Activated CD4-positive, alpha-beta memory T cell treated with anti-CD3 and anti-CD28 coated beads for 36 hours (primary cell): ENCODE results near the gene SPINK1. TPM values are rescaled to one million over a fixed set of nuclear protein-coding genes. Genes with fewer than 3 reads are reported as not detected.
"Not testable (repeated sequence)": the region's sequence is repeated elsewhere in the genome, so short reads cannot be mapped to it uniquely, and the experiment has no call there.

Experiments
- CTCF ChIA-PET: fragments of 350-600 bp; sonication (Branson Sonifier 250); formaldehyde crosslinking; loops from one replicate; lab custom pipeline; 2021; ENCODE audit warnings: antibody characterized with exemption, inconsistent platforms; lab: Charles Lee
- POLR2A ChIA-PET: fragments of 350-600 bp; sonication (Branson Sonifier 250); formaldehyde crosslinking; loops from one replicate; lab custom pipeline; 2021; ENCODE audit warnings: antibody characterized with exemption; lab: Charles Lee
- DNase-seq: peaks from one replicate; pipeline ENCODE4 v3.0.0-alpha.2; 2020
- H3K27ac Mint-ChIP-seq: one replicate; pipeline ENCODE4 v1.8.0; 2021; ENCODE audit warnings: mixed read lengths
- H3K27me3 Mint-ChIP-seq: one replicate; pipeline ENCODE4 v1.8.0; 2021; ENCODE audit warnings: mixed read lengths
- H3K36me3 Mint-ChIP-seq: one replicate; pipeline ENCODE4 v1.8.0; 2021; ENCODE audit warnings: mixed read lengths
- H3K4me1 Mint-ChIP-seq: one replicate; pipeline ENCODE4 v1.8.0; 2021; ENCODE audit warnings: low read depth, mixed read lengths
- H3K4me3 Mint-ChIP-seq: one replicate; pipeline ENCODE4 v1.8.0; 2021; ENCODE audit warnings: mild to moderate bottlenecking, mixed read lengths
- H3K9me3 Mint-ChIP-seq: one replicate; pipeline ENCODE4 v1.8.0; 2021; ENCODE audit warnings: mixed read lengths
- intact Hi-C: fragments of 100-400 bp; cut with micrococcal nuclease; formaldehyde crosslinking; loops from one replicate; pipeline ENCODE4 v1.15.1; 2023
- total RNA-seq, 2 experiments: library from RNA; stranded (reverse); gene quantifications; one replicate each; pipeline ENCODE4 v1.2.3, GENCODE V29; 2021

Gene SPINK1, protein sequence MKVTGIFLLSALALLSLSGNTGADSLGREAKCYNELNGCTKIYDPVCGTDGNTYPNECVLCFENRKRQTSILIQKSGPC
- total RNA-seq: not detected

DNA sequence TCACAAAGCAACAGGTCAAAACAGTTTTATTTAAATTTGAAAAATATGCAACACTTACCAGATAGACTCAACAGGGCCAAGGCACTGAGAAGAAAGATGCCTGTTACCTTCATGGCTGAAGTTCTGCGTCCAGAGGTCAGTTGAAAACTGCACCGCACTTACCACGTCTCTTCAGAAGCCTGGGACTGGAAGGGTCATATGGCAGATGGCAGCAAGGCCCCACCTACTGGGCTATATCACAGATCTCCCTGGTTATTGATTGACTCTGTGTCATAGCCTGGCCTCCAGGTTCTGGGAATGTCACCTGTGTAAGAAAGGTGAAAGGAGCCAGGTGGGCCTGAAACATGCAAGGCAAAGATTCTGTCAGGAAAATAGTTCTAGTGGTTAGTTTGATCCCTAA, at the start of gene SPINK1:
Gene SPINK1 (minus strand): TSS at position 207 of the 400 bp plus-strand sequence. CDS start 94 bp downstream, at position 113.
- CTCF ChIA-PET: interaction anchor here (1.4 kb wide), 1 partner anchor 203 kb away, joined by 3 read pairs; no protein-coding TSS in a partner anchor
- intact Hi-C loops: no loop called here
- H3K27me3 Mint-ChIP-seq: peaks cover 6% of the 10 kb centered on the region

DNA sequence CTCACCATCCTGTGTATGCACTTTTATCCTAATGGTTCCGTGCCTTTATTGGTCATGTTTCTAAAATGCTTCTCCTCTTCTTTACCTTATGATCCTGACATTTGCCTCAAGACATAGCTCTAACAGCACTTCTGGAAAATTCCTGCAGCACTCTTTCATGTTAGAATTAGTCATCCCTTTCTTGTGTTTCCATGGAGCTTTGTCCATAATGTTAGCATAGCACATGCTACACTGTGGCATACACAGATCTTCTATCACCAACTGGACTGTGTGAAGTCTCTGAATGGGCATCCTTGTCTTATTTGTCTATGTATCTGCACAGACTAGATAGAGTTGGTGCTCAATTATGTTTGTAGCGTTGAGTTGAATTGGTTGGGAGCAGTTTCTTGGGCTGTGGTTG, 49.0 kb upstream of the SPINK1 start:
- ChIA-PET CTCF (no interaction called here), POLR2A (no interaction called here)
- DNase-seq: no peak
- H3K9me3 Mint-ChIP-seq: no peaks in the 10 kb centered on the region
- no peak overlapping the region for H3K27ac Mint-ChIP-seq
- no peaks in the 10 kb centered on the region for H3K36me3 Mint-ChIP-seq
- intact Hi-C loops: no loop called here
- H3K4me1 Mint-ChIP-seq: no peaks in the 10 kb centered on the region
- H3K27me3 Mint-ChIP-seq: no peaks in the 10 kb centered on the region
- H3K4me3 Mint-ChIP-seq: no peak overlapping the region

More for the DNA sequence above, at the start of gene SPINK1:
- H3K9me3 Mint-ChIP-seq: no peaks in the 10 kb centered on the region
- H3K27ac Mint-ChIP-seq: no peak within 1 kb of the TSS
- no peak for DNase-seq
- no peaks in the 10 kb centered on the region for H3K36me3 Mint-ChIP-seq
- H3K4me3 Mint-ChIP-seq: no peak within 1 kb of the TSS
- H3K4me1 Mint-ChIP-seq: no peaks in the 10 kb centered on the region
- POLR2A ChIA-PET: no interaction called here

DNA sequence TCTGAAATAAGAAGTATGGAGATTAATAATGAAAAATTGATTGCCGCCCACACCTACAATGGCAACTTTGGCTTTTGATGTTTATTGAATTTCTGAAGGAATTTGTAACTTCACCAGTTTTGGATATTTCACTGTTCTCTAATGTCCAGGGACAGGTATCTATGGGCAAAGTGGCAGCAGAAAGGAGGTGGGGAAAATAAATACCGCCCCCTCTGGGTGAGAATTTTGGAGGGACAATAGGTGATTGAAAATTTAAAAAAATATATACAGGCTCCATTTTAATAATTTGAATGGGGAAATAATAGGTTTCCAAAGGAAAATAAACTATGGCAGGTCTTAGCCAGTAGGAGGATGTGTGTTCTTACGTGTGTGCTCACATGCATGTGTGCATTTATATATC, 48.3 kb upstream of the SPINK1 start:
- H3K9me3 Mint-ChIP-seq: no peaks in the 10 kb centered on the region
- intact Hi-C loops: no loop called here

DNA sequence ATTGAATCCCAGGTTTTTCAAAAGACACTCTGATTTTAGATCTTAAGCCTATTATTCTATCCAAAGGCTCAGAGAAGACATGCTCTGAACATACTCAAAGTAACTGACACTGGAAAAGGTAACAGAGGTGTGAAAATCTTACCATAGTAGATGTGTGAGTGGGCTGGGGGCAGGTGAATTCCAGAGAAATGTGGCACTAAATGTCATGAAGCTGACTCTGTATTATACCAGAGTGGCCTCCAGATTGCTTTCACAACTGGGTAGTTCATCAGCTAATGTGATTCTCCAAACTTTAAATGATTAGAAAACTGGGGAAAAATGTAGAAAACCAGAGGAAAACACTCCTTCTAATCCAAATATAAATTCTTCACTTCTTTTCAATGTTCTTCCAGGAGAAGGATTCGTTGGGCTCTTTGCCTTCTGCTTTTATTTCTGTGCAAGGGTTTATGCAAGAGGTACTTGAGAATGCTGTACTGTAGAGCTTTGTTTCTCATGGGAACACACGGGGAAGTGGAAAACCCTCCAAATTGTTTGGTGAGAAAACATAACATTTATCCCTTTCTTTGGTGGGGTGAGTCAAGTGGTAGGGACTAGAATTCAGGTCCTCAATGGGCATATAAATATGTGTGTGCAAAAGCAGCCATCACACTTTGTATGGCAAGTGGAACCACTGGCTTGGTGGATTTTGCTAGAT, 46.7 kb upstream of the SPINK1 start, which contains the start of gene SCGB3A2:
Gene SCGB3A2 (plus strand): TSS at position 646 of the 694 bp plus-strand sequence. CDS start 93 bp downstream, outside the sequence.
- no peak for DNase-seq
- H3K27ac Mint-ChIP-seq: no peak within 1 kb of the TSS
- ChIA-PET POLR2A (no interaction called here), CTCF (interaction anchor here (1.1 kb wide), 1 partner anchor 12 kb away, joined by 3 read pairs; no protein-coding TSS in a partner anchor)
- H3K4me1 Mint-ChIP-seq: no peaks in the 10 kb centered on the region
- no peaks in the 10 kb centered on the region for H3K9me3 Mint-ChIP-seq
- no peak within 1 kb of the TSS for H3K4me3 Mint-ChIP-seq
- no peaks in the 10 kb centered on the region for H3K27me3 Mint-ChIP-seq
- intact Hi-C loops: no loop called here
- no peaks in the 10 kb centered on the region for H3K36me3 Mint-ChIP-seq

More for the DNA sequence above, 48.3 kb upstream of the SPINK1 start:
- Mint-ChIP-seq H3K4me1 (no peaks in the 10 kb centered on the region), H3K27me3 (no peaks in the 10 kb centered on the region), H3K4me3 (no peak overlapping the region), H3K27ac (no peak overlapping the region), H3K36me3 (no peaks in the 10 kb centered on the region)
- DNase-seq: no peak
- ChIA-PET POLR2A (no interaction called here), CTCF (no interaction called here)

DNA sequence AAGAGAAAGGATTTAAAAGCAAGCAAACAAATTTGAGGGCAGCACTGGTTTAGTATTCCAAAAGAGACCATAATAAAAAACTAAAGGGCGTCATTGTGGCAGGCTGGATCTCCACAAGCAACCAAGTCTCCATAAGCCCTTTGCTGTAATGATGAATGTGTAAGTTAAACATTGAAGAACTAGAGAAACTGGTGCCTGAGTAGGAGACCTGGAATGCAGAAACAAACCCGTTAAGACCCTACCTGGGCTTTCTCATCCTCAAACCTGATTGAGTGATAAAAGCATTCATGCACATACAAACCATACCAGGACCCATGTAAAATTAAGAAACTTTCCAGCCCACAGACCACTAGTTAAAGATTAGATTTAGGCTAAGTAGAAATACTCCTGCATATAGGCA, 45.2 kb upstream of the SPINK1 start:
- H3K4me1 Mint-ChIP-seq: no peaks in the 10 kb centered on the region
- H3K4me3 Mint-ChIP-seq: no peak overlapping the region
- no peaks in the 10 kb centered on the region for H3K36me3 Mint-ChIP-seq
- POLR2A ChIA-PET: no interaction called here
- H3K27ac Mint-ChIP-seq: no peak overlapping the region
- no peaks in the 10 kb centered on the region for H3K9me3 Mint-ChIP-seq
- DNase-seq: no peak
- CTCF ChIA-PET: interaction anchor here (0.7 kb wide), 1 partner anchor 19 kb away, joined by 3 read pairs; no protein-coding TSS in a partner anchor
- intact Hi-C loops: no loop called here
- no peaks in the 10 kb centered on the region for H3K27me3 Mint-ChIP-seq

DNA sequence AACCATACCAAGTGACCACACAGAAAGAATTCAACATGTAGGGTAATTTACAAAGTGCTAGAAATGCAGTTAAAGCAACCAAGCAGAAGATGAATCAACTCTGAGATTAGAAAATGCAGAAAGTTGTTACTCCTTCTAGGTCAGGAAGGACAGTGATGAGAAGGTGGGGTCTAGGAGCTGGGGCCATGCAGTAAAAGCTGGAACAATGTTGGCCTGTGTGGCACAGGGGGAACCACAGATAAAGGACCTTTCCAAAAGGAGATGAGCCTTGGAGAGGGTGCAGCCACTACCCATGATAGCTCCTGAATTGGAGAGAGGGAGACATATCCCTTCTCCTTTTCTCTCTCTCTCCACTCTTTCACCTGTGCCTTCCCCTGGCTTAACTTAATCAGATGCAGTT, 44.7 kb upstream of the SPINK1 start:
- ChIA-PET POLR2A (no interaction called here), CTCF (interaction anchor here (0.7 kb wide), 1 partner anchor 19 kb away, joined by 3 read pairs; no protein-coding TSS in a partner anchor)
- no peak overlapping the region for H3K27ac Mint-ChIP-seq
- no peak overlapping the region for H3K4me3 Mint-ChIP-seq
- H3K27me3 Mint-ChIP-seq: no peaks in the 10 kb centered on the region
- intact Hi-C loops: no loop called here
- H3K36me3 Mint-ChIP-seq: no peaks in the 10 kb centered on the region
- H3K9me3 Mint-ChIP-seq: no peaks in the 10 kb centered on the region
- no peak for DNase-seq
- H3K4me1 Mint-ChIP-seq: no peaks in the 10 kb centered on the region

DNA sequence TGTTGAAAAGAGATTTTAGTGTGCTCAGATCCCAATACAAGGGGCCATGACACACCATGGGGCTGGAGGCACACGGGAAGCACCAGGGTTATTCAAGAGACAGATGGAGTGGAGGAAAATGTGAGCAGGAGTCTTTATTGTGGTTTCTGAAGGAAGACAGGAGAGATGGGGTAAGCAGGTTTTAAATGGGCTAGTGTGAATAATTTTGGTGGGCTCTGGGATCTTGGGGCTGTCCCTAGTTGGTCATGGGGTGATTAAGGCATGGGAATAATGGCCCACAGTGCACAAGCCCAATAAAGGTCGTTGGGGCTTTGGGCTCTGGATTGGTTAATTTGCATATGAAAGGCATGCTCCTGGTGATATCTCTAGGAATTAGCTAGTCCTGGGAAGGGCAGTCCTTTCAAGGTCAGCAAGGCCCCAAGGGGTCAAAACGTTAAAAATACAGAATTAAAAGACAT, 43.5 kb upstream of the SPINK1 start:
- no peaks in the 10 kb centered on the region for H3K36me3 Mint-ChIP-seq
- H3K4me1 Mint-ChIP-seq: no peaks in the 10 kb centered on the region
- H3K27me3 Mint-ChIP-seq: no peaks in the 10 kb centered on the region
- ChIA-PET POLR2A (no interaction called here), CTCF (interaction anchor here (0.7 kb wide), 1 partner anchor 16 kb away, joined by 3 read pairs; no protein-coding TSS in a partner anchor)
- no peak overlapping the region for H3K4me3 Mint-ChIP-seq
- intact Hi-C loops: no loop called here
- H3K9me3 Mint-ChIP-seq: no peaks in the 10 kb centered on the region
- no peak for DNase-seq
- no peak overlapping the region for H3K27ac Mint-ChIP-seq

DNA sequence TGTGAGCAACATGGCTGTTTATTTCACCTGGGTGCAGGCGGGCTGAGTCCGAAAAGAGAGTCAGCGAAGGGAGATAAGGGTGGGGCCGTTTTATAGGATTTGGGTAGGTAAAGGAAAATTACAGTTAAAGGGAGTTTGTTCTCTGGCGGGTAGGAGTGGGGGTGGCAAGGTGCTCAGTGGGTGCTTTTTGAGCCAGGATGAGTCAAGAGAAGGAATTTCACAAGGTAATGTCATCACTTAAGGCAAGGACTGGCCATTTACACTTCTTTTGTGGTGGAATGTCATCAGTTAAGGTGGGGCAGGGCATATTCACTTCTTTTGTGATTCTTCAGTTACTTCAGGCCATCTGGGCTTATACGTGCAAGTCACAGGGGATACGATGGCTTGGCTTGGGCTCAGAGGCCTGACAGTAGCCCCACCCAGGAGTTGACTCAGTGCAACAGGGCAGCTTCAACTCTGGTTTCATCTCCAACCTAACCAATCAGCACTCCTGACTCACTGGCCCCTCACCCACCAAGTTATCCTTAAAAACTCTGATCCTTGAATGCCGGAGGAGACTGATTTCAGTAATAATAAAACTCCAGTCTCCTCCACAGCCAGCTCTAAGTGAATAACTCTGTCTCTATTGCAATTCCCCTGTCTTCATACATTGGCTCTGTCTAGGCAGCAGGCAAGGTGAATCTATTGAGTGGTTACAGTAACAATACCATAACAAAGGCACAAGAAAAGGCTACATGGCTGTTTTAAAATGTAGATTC, 42.8 kb upstream of the SPINK1 start:
- H3K36me3 Mint-ChIP-seq, H3K27me3 Mint-ChIP-seq, DNase-seq, H3K4me1 Mint-ChIP-seq, H3K27ac Mint-ChIP-seq, POLR2A ChIA-PET, H3K9me3 Mint-ChIP-seq, intact Hi-C loops, H3K4me3 Mint-ChIP-seq: not testable (repeated sequence)
- CTCF ChIA-PET: interaction anchor here (0.7 kb wide), 1 partner anchor 17 kb away, joined by 3 read pairs; no protein-coding TSS in a partner anchor

DNA sequence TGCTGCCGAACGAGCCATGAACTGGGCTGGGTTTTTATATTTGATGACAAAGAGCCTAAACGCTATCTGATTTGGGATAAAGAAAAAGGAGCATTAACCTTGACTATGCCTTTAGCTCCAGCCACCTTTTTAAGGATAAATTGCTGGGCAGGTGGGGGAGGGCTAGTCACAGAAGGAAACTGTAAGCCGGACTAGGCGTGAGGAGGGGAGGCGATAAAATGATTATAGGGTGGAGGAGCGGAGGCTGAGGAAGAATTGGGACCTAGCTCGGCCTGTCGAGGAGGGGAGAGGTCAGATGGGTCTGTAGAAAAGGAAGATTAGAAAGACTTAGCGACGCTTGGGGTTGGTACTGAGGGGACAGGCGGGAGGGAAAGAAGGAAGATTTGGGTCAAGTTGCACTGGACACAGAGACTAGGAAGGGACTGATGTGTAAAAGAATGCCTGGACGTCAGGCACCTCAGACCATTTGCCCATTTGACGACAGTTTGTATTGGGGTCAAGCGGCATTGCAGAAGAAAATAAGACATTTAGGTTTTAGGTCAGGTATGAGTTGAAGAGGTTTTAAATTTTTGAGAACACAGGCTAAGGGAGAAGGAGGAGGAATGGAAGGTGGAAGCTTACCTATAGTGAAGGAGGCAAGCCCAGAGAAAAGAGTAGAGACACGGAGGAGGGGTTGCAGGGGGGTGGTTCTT, 41.4 kb upstream of the SPINK1 start:
- H3K4me3 Mint-ChIP-seq, H3K9me3 Mint-ChIP-seq, DNase-seq, H3K27ac Mint-ChIP-seq, H3K36me3 Mint-ChIP-seq, H3K27me3 Mint-ChIP-seq, POLR2A ChIA-PET, intact Hi-C loops, H3K4me1 Mint-ChIP-seq, CTCF ChIA-PET: not testable (repeated sequence)

DNA sequence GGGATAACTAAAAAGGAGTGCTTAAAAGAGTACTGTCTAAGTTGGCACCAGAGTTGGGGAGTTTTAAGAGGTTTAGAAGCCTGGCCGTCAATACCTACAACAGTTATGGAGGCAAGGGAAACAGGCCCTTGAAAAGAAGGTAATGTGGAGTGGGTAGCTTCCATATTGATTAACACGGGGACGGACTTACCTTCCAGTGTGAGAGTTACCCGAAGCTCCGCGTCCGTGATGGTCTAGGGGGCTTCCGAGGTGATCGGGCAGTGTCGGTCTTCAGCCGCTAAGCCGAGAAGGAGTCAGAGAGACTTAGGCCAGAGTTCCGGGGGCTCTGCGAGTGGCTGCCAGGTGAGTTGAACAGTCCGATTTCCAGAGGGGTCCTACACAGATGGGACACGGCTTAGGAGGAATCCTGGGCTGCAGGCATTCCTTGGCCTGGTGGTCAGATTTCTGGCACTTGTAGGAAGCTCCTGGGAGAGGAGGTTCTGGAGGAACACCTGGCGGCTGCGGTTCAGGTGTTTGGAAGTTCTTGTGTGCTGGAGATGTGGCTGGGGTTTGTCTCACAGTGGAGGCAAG, 40.6 kb upstream of the SPINK1 start:
- POLR2A ChIA-PET, H3K4me3 Mint-ChIP-seq, H3K27ac Mint-ChIP-seq, H3K27me3 Mint-ChIP-seq, H3K9me3 Mint-ChIP-seq, H3K4me1 Mint-ChIP-seq, CTCF ChIA-PET, DNase-seq, H3K36me3 Mint-ChIP-seq, intact Hi-C loops: not testable (repeated sequence)

DNA sequence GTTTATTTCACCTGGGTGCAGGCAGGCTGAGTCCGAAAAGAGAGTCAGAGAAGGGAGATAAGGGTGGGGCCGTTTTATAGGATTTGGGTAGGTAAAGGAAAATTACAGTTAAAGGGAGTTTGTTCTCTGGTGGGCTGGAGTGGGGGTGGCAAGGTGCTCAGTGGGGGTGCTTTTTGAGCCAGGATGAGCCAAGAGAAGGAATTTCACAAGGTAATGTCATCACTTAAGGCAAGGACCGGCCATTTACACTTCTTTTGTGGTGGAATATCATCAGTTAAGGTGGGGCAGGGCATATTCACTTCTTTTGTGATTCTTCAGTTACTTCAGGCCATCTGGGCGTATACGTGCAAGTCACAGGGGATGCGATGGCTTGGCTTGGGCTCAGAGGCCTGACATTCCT, 38.4 kb upstream of the SPINK1 start:
- H3K27ac Mint-ChIP-seq, H3K9me3 Mint-ChIP-seq, intact Hi-C loops, DNase-seq, POLR2A ChIA-PET, H3K27me3 Mint-ChIP-seq, H3K4me3 Mint-ChIP-seq, H3K4me1 Mint-ChIP-seq, CTCF ChIA-PET, H3K36me3 Mint-ChIP-seq: not testable (repeated sequence)
